ENCODE measurements around the gene FAM89A. TPM values are rescaled to one million over a fixed set of nuclear protein-coding genes. Genes with fewer than 3 reads are reported as not detected.
"Not testable (repeated sequence)": the region's sequence is repeated elsewhere in the genome, so short reads cannot be mapped to it uniquely, and the experiment has no call there.

Gene FAM89A
- total and polyA plus RNA-seq, 3 donors from 2014 or later = 5.6 to 11.3 (median 8.4) TPM

GRCh38 chr1:230987448-230987847, 52.6 kb downstream of the FAM89A start:
- WGBS, 2 donors = 83 to 86% methylated on average over 3 of the region's 3 CpGs
- TF ChIP-seq, protein P1, sequence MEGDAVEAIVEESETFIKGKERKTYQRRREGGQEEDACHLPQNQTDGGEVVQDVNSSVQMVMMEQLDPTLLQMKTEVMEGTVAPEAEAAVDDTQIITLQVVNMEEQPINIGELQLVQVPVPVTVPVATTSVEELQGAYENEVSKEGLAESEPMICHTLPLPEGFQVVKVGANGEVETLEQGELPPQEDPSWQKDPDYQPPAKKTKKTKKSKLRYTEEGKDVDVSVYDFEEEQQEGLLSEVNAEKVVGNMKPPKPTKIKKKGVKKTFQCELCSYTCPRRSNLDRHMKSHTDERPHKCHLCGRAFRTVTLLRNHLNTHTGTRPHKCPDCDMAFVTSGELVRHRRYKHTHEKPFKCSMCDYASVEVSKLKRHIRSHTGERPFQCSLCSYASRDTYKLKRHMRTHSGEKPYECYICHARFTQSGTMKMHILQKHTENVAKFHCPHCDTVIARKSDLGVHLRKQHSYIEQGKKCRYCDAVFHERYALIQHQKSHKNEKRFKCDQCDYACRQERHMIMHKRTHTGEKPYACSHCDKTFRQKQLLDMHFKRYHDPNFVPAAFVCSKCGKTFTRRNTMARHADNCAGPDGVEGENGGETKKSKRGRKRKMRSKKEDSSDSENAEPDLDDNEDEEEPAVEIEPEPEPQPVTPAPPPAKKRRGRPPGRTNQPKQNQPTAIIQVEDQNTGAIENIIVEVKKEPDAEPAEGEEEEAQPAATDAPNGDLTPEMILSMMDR (IDR thresholded peaks at IDR 0.05) = no peak
- TF ChIP-seq POLR2A (IDR thresholded peaks at IDR 0.05) = no peak

DNA sequence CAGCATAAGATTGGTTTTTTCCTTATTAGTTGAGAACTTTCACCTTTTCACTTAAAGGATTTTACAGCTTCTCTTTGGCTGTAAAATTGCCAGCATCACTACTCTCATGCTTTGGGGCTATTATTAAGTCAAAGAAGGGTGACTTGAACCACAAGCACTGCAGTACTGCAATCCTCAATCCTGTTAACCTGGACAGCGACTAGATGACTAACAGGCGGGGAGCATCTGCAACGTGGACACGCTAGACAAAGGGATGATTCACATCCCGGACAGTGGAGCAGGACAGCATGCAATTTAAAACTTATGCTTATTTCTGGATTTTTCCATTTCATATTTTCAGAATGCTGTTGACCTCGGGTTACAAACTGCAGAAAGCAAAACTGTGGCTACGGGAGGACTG, 53.1 kb downstream of the FAM89A start:
- DNase-seq = no peak
- Histone ChIP-seq H3K27me3 (no peaks in the 10 kb centered on the region), H3K9me3 (no peaks in the 10 kb centered on the region), H3K4me1 (peaks cover 2% of the 10 kb centered on the region), H3K27ac (no peak overlapping the region), H3K4me3 (no peak overlapping the region), H3K36me3 (ENCODE audit: low read depth, missing control alignments) (no peaks in the 10 kb centered on the region)
- TF ChIP-seq, protein P1 (IDR thresholded peaks at IDR 0.05) = no peak
- TF ChIP-seq POLR2A (IDR thresholded peaks at IDR 0.05) = no peak
- WGBS, 2 donors = 75 to 84% methylated on average over 7 of the region's 7 CpGs
- intact Hi-C loops (cut with DNase I; ENCODE audit: low total_unique reads) = no loop called here

More at GRCh38 chr1:230987448-230987847, 52.6 kb downstream of the FAM89A start:
- Histone ChIP-seq H3K4me1 (peaks cover 2% of the 10 kb centered on the region), H3K27ac (no peak overlapping the region), H3K4me3 (no peak overlapping the region), H3K36me3 (ENCODE audit: low read depth, missing control alignments) (no peaks in the 10 kb centered on the region), H3K9me3 (no peaks in the 10 kb centered on the region), H3K27me3 (no peaks in the 10 kb centered on the region)
- intact Hi-C loops (cut with DNase I; ENCODE audit: low total_unique reads) = no loop called here
- DNase-seq = no peak

DNA sequence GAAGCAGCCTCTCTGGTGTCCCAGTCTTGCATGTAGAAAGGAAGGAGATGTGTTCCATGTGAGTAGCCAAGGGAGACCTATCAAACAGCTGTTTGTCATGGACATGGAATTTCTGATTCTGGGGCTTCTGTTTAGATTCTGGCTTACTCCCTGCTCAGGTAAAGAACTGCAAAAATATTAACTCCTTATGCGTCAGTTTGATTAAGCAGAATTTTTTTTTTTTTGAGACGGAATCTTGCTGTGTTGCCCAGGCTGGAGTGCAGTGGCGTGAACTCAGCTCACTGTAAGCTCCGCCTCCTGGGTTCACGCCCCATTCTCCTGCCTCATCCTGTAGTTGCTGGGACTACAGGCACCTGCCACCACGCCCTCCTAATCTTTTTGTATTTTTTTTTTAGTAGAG, 54.3 kb downstream of the FAM89A start:
- TF ChIP-seq, protein P1 (IDR thresholded peaks at IDR 0.05) = no peak
- no peak for TF ChIP-seq POLR2A (IDR thresholded peaks at IDR 0.05)
- 94 to 96% methylated on average over 6 of the region's 6 CpGs for WGBS, 2 donors
- Histone ChIP-seq H3K4me1 (peaks cover 2% of the 10 kb centered on the region), H3K36me3 (ENCODE audit: low read depth, missing control alignments) (no peaks in the 10 kb centered on the region), H3K9me3 (no peaks in the 10 kb centered on the region), H3K27ac (no peak overlapping the region), H3K4me3 (no peak overlapping the region), H3K27me3 (no peaks in the 10 kb centered on the region)
- no peak for DNase-seq
- intact Hi-C loops (cut with DNase I; ENCODE audit: low total_unique reads) = no loop called here

DNA sequence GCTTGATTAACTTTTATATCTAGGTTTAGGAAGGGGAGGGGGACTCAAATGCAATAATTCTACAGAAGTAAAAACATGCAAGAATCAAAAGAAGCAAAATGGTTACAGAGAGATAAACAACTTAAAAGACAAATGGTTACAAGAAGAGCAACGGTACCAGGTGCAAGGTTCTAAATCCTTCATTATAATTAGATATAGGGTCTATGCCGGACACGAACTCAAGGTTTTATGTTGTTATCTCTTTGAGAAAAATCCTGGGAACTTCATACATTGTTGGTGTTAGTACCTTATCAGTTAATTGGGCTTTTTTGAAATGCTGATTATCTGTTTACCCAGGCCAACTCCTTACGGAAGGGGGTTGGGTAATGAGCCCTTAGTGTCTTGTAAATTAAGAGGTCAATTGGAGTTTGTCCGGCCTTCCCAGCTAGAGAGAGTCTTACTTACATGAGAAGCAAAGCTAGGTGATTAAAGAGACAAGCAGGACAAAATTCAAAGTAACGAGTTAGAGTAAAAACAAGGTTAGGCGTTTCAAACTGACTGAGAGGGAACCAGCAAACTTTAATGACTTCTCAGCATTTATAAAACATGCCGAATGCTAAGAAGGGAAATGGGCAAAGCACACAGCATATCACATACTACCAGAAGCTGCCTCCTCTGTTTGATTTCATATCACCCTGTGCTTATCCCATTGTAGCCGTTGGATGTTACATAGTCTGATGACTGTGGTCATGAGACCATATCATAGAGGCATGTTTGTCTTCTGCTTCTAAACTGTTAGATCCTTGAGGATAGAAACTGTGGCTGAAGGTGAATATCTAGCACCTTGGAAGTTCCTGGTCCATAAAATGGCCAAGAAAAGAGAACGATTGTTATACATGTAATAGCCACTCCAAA, 55.2 kb downstream of the FAM89A start:
- H3K36me3 ChIP-seq (ENCODE audit: low read depth, missing control alignments); DNase-seq; intact Hi-C loops (cut with DNase I; ENCODE audit: low total_unique reads); H3K27me3 ChIP-seq; H3K4me1 ChIP-seq; H3K9me3 ChIP-seq; H3K27ac ChIP-seq; H3K4me3 ChIP-seq: not testable (repeated sequence)
- WGBS, 2 donors = 51 to 55% methylated on average over 10 of the region's 10 CpGs

GRCh38 chr1:230983811-230984210, 56.2 kb downstream of the FAM89A start:
- Histone ChIP-seq H3K27me3 (no peaks in the 10 kb centered on the region), H3K36me3 (ENCODE audit: low read depth, missing control alignments) (no peaks in the 10 kb centered on the region), H3K4me3 (no peak overlapping the region), H3K27ac (no peak overlapping the region), H3K4me1 (peaks cover 11% of the 10 kb centered on the region), H3K9me3 (no peaks in the 10 kb centered on the region)
- 54 to 67% methylated on average over 5 of the region's 5 CpGs for WGBS, 2 donors
- no peak for DNase-seq
- intact Hi-C loops (cut with DNase I; ENCODE audit: low total_unique reads) = no loop called here
- TF ChIP-seq POLR2A (IDR thresholded peaks at IDR 0.05) = no peak
- TF ChIP-seq, protein P1 (IDR thresholded peaks at IDR 0.05) = no peak
